SK-N-SH (cell line): ENCODE data around the gene TSHZ3.

Experiments
- CTCF ChIP-seq: fragments of 200-600 bp; sonication (generic); IDR thresholded peaks from 2 replicates; pipeline ENCODE4 v1.6.1; 2017; ENCODE audit warnings: antibody characterized with exemption, mild to moderate bottlenecking, moderate library complexity
- FOXJ3 ChIP-seq: sonication (generic); formaldehyde crosslinking; IDR thresholded peaks from 2 replicates; pipeline ENCODE4 v1.5.1; 2020; ENCODE audit warnings: mild to moderate bottlenecking, missing genetic modification reagents
- POLR2AphosphoS5 ChIP-seq: IDR thresholded peaks from 2 replicates; pipeline ENCODE4 v1.6.1; 2012; ENCODE audit warnings: low read depth, low read length
- REST ChIP-seq: IDR thresholded peaks from 2 replicates; pipeline ENCODE4 v1.6.1; 2012; ENCODE audit warnings: mild to moderate bottlenecking, low read depth, low read length, moderate library complexity
- TAF1 ChIP-seq: IDR thresholded peaks from 2 replicates; pipeline ENCODE4 v1.6.1; 2012; ENCODE audit warnings: low read depth, mild to moderate bottlenecking, low read length, moderate library complexity, borderline replicate concordance

GRCh38 chr19:31306006-31306753 lies 43.1 kb downstream of the TSHZ3 start:
- TF ChIP-seq CTCF: no peak
- no peak for TF ChIP-seq FOXJ3 (CRISPR knock-in tag)
- no peak for TF ChIP-seq REST
- no peak for TF ChIP-seq TAF1
- TF ChIP-seq POLR2AphosphoS5: no peak
